HG02759 (cell line): Measurements from ENCODE around the gene KXD1.
A peak's percentile ranks its signal among the peaks of the same experiment; 100 is the strongest.
"Not testable (repeated sequence)": the region's sequence is repeated elsewhere in the genome, so short reads cannot be mapped to it uniquely, and the experiment has no call there.

Experiments
- ATAC-seq: cut with Tn5 transposase; IDR thresholded peaks from one replicate; pipeline ENCODE4 v1.9.1; 2021; ENCODE audit warnings: mild to moderate bottlenecking, moderate library complexity; ENCODE audit not compliant: unreplicated experiment

KXD1 gene, protein sequence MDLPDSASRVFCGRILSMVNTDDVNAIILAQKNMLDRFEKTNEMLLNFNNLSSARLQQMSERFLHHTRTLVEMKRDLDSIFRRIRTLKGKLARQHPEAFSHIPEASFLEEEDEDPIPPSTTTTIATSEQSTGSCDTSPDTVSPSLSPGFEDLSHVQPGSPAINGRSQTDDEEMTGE

DNA sequence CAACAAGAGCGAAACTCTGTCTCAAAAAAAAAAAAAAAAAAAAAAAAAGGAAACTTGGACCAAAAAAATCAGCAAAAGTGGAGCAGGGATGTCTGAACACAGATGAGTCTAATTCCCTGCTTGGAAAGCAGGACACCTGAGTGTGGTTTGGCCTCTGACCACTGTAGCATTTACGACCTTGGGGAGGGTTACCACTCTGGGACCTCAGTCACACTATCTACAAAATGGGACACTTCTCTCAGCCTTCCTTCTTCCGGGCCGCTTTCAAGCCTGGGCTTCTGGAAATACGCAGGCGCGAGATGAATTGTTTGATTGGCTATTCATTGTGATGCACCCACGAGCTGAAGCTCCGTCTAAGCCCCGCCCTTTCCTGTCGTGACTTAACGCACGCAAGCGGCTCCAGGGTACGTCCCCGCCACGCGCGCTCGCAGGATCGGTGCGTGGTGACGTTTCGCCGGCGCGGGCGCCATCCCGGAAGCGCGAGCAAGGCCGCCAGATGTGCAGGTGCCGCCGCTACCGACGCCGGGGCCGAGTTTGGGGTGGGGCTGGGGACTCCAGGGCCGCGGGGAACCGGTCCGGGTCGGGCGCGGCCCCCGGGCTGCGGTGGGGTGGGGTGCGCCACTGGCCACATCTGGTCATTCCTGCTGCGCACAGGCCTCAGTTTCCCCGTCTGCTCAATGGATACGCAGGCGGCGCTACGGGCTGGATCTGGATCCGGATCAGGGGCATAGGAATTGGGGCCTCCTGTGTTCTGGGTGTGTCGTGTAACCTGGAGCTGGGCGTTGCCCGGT, at the start of gene KXD1:
Gene KXD1, plus strand, starts transcription at position 460 of the 791 bp plus-strand sequence. CDS start 4,187 bp downstream, outside the sequence.
- ATAC-seq, result peak; percentile 96

DNA sequence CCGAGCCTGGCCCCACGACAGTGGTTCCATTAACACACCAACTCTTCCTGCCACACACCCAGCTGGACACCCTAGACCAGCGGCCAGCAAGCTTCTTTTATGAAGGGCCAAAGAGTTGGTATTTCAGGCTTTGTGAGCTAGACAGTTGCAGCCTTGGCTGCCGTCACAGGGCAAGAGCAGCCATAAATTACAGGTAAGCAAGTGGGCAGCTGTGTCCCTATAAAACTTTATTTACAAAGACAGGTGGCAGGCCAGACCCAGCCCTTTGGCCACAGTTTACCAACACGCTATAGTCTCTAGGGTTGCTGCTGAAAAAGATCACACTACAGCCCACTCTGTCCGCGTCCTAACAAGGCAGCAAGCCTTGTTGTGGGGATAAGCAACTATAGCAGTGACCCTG, 49.1 kb upstream of the KXD1 start:
- ATAC-seq, result no peak

DNA sequence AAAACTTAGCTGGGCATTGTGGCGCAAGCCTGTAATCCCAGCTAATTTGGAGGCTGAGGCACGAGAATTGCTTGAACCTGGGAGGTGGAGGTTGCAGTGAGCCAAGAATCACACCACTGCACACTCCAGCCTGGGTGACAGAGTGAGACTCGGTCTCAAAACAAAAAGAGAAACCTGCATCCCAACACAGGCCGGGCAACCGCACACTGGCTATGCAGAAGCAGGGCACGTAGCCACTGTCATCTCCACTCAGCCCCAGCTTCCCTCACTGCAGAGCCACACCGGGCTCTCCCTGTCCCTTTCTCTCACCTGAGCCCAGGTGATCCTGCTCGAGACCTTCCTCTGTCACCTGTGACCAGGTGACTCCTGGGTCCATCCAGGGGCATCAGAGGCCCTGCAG, 47.5 kb upstream of the KXD1 start:
- ATAC-seq, result no peak

DNA sequence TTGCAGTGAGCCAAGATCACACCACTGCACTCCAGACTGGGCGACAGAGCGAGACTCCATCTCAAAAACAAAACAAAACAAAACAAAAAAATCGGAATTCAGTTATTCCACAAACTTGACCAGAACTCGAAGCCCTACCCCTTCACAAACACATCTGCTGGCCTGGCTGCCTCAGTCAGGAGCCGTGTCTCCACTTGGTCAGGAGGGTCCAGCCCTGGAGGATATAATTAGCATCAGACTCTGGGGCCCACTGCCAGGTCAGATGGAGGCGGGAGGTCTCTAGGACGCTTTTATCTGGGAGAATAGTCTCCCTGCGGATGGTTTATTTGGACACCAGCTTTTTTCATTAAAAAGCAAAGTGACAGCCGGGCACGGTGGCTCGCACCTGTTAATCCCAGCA, 43.8 kb upstream of the KXD1 start:
- no peak for ATAC-seq

DNA sequence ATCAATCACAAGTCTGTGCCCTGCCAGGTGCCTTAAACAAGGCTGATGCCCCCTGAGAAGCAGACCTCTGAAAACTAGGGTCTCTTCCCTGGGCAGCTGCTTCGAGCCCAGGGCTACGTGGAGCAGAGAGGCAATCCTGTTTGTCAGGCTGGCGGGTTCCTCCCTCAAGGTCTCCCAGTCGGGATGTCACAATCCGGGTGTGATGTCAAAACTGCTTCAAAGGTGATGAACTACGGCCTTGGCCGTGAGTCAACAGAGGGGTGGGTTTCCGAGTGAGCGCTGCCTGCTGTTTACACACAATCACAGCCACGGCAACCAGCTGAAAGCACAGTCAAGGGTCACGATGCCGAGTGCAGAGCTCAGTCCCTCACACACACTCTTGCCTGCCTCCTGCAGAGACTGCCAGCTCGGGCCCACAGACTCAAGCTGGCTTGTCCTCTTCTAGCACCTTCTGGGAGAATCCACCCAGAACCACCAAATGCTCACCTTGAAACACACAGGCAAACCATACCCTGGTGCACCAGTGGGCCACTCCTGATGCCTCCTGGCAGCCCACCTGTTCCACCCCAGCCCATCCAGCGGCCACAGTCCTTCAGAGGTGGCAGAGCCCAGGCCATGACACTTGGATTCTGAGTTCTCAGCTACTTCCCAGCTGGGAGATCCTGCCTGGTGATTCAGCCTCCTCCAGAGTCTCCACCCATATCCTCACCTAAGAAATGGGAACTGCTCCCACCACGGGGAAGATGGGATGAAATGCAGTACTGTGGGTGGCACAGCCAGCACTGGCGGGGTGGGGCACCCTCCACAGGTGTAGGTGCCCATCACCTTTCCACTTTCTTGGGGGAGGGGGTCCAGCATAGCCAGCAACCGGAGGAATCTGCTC, 42.6 kb upstream of the KXD1 start:
- no peak for ATAC-seq

DNA sequence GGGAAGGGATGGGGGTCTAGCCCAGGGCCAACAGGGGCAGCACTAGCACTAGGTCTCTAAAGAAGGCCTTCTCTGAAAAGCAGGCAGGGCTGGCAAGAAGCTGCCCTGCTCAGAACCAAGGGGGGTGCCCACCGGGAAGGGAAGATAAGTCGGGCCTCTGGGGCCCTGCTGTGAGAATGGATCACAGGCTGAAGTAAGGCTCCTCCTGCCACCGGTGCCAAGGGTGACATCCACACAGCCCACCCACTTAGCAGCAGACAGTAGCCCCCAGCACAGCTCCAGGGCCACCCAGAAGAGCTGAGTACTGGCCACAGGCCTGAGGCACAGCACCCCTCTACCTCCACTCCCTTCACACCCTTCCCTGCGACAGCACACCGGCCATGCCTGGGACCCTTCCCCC, 41.7 kb upstream of the KXD1 start:
- ATAC-seq, result no peak

DNA sequence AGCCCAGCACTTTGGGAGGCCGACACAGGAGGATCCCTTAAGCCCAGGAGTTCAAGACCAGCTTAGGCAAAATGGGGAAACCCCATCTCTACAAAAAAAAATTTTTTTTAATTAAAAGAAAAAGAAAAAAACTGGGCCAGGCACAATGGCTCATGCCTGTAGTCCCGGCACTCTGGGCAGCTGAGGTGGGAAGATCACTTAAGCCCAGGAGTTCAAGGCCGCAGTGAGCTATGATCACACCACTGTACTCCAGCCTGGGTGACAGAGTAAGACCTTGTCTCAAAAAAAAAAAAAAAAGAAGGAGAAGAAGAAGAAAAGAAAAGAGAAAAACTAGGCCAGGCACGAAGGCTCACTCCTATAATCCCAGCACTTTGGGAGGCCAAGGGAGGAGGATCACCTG, 40.1 kb upstream of the KXD1 start:
- ATAC-seq, result no peak

DNA sequence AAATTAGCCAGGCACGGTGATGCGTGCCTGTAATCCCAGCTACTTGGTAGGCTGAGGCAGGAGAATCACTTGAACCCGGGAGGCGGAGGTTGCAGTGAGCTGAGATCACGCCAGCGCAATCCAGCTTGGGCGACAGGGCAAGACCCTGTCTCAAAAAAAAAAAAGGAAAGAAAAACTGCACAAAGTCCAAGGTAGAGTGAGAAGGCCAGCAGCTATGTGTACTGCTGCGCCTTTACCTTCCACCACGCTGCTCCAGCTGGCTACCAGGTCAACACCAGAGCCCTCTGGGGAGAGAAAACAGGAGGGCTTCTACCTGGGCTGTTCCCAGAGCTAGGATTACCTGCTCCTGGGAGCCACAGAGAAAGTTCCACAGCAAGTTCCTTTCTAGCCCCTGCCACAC, 39.0 kb upstream of the KXD1 start:
- ATAC-seq, result no peak

DNA sequence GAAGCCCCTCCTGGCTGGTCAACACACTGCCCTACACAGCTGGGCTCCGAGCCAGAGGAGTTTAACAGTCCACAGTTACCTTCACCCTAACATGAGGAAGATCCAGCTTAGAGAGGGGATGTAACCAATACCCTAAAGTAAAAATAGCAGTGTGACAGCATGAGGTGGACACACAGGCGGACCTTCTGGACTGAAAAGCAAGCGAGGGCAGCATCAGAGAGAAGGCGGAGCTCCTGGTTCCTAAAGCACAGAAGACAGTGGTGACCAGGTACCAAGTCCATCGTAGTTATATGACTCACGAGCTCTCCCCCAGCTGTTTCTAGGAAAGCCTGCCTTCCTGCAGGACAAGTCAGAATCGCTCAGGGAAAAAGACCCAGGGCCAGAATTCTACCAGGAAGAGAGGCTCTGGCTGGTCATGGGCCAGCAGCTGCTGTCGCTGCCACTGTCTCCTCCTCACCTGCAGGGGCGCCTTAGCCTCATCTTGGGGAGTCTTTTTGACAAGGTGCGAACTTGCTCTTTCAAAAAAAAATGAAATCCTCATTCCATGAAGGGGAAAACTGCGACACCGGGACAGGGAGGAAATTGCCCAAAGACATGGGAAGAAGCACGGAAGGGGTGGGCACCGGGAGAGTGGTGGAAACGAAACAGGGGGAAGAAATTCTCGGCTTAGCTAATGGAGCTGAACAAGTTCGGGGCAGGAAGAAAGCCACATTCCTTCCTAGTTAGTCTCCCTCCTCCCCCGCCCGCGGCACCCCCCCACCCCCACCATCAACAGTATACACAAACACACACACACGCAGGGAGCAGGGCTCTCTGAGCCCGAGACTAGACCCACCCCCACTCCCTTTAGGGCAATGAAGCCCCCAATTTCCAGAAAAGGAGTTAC, 37.5 kb upstream of the KXD1 start:
- no peak for ATAC-seq

DNA sequence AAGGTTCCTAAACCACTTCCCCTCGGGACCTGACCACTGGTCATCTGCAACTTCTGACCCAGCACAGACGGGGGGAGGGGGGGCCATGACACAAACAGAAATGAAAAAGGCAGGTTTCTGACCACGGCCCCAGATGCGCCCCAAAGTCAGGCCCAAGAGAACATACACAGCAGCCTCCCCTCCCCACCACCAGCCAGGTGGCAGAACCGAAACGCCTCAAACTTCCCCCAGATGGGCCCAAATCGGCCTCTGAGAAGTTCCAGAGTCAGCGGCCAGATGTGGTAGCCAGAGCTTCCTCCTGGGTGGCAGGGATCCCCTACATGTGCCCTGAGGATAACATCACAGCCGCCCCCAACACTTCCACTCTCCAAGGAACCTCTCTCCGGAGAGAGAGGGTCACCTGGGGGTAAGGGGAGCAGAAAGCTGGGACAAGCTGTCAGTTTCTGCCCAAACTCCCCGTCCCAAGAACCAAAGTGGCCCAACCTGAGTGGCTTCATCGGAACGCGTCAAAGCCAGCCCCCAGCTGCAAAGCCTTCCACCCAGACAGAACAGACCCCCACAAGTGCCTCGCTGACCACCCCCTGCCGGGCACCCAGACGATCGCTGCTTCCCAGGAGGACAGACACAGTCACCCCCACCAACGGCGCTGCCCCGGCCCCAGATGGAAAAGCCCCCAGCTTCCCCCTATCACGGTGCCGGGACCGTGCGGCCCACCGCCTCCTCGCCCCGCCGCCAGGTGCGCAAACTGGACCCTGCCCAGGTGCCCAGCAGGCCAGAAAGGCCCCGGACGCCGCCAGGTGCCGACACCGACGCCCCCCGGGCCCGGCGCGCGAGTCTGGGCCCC, 36.6 kb upstream of the KXD1 start:
- no peak for ATAC-seq

DNA sequence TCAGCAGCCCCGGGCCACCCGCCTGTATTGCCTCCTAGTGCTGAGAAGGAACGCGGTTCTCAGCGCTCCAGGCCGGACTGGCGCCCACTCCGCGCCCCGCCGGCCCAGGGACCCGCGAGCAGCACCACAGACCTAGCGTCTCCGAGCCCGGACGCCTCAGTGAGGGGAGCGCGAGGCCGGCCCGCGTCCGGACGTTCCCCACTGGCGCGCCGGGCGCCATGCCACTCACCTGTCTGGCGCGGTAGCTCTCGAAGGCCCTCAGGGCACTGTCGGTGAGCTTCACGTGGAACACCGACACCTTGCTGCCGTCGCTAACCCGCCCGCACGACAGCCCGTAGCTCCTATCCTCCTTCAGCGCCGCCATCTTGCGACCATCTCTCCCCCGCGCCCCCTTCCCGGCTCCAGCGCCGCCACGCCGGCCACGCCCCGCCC, 36.0 kb upstream of the KXD1 start, which contains the start of gene ELL:
Gene ELL, minus strand, starts transcription at position 379 of the 432 bp plus-strand sequence. Its CDS starts 15 bp downstream, at position 364.
- peak; percentile 3 for ATAC-seq

DNA sequence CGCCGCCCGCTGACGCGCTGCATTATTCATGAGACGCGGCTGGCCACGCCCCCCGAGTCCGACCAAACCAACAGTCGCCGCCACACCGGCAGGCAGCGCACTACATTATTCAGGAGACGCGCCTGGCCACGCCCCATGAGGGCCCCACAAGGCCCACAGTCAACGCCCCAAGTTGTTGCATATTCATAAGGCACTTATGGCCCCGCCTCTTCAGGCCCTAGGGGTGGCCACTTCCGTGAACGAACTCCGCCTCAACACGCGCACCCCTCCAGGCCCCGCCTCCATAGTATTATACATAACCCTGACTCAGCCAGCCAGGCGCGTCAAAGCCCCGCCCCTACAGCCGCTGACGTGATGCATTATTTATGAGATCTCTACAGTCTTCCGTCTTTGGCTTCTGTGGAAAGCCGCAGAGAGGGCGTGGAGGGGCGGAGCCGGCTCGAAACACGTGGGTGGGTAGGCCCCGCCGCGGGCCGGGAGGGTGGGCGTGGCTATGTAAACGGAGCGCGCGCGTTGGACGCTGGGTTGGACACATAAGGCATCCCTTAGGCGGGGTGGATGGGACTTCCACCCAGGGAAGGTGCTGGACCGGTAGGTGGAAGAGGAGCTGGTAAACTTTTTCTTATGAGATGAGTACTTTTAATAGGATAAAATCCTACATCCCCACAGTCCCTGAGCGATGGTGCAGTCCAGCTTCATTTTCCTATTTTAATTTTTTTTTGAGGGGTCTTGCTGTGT, 35.4 kb upstream of the KXD1 start:
- ATAC-seq, result peak; percentile 84

DNA sequence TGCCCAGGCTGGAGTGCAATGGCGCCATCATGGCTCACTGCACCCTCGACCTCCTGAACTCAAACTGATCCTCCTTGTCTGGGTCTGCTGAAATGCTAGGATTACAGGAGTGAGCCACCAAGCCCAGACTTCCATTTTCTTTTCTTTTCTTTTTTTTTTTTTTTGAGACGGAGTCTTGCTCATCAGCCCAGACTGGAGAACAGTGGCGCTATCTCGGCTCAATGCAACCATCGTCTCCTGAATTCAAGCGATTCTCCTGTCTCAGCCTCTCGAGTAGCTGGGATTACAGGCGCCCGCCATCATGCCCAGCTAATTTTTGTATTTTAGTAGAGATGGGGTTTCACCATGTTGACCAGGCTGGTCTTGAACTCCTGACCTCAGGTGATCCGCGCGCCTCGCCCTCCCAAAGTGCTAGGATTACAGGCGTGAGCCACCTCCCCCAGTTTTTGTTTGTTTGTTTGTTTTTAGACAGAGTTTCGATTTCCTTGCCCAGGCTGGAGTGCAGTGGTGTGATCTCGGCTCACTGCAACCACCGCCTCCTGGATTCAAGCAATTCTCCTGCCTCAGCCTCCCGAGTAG, 34.7 kb upstream of the KXD1 start:
- not testable (repeated sequence) for ATAC-seq

DNA sequence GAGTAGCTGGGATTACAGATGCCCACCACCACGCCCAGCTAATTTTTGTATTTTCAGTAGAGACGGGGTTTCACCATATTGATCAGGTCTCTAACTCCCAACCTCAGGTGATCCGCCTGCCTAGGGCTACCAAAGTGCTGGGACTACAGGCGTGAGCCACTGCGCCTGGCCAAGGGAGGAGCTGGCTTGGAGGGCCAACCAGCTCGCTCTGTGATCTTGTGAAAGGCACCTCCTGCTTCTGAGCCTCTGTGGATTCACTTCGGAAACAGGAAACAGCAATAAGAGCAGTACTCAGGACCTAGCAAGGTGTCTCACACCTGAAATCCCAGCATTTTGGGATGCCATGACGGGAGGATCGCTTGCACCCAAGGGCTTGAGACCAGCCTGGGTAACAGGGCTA, 33.8 kb upstream of the KXD1 start:
- ATAC-seq, result no peak

DNA sequence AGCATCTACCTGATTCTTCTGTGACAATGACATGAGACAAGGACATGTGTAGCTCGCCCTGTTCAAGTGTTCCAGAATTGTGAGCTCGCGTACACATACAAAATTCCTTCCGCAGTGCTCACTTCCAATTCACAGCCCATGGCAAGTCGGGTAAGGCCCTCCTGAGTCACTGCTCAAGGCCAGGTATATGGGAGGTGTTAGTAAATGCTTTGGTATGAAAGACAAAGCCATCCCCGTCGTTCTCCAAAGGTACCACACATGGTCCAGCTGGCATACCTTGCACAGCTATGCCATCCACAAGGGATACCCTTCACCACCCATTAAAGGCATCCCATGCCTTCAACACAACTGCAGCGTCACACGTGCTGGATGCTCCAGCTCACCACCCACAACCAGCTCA, 31.4 kb upstream of the KXD1 start:
- ATAC-seq, result no peak

DNA sequence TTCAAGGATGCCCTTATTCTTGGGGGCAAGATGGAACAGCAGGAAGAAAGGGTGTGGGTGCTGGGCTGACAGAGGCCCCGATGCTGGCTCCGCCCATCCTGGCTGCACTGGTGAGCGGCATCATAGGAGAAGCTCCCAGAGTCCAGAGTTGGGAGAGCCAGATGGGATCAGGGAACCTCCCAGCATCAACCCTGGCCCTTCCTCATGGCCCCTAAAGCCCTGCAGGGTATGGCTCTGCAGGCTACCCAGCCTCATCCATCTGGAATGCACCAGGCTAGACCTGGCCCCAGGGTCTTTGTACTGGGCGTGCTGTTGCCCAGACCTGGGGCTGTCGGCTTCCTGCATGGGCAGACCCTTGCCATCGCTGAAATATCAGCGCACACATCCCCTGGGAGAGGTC, 27.9 kb upstream of the KXD1 start:
- no peak for ATAC-seq

DNA sequence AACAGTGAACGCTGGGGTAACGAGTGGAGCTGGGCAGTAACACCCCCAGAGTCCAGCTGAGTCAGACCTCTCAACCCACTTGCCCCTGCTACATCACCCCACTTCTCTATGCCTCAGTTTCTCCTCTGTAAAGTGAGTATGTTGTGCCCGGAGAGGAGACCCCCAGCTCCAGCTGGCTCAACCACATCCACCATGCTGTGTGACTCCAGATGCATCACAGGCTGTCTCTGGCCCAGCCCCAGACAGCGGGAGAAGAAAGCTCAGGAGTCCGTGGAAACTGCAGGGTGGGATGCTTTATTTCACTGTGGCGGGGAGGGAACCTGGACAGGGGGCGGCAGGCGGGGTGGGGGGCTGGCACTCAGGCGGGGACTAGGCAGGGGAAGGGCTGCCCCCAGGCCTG, 26.2 kb upstream of the KXD1 start:
- ATAC-seq, result no peak

DNA sequence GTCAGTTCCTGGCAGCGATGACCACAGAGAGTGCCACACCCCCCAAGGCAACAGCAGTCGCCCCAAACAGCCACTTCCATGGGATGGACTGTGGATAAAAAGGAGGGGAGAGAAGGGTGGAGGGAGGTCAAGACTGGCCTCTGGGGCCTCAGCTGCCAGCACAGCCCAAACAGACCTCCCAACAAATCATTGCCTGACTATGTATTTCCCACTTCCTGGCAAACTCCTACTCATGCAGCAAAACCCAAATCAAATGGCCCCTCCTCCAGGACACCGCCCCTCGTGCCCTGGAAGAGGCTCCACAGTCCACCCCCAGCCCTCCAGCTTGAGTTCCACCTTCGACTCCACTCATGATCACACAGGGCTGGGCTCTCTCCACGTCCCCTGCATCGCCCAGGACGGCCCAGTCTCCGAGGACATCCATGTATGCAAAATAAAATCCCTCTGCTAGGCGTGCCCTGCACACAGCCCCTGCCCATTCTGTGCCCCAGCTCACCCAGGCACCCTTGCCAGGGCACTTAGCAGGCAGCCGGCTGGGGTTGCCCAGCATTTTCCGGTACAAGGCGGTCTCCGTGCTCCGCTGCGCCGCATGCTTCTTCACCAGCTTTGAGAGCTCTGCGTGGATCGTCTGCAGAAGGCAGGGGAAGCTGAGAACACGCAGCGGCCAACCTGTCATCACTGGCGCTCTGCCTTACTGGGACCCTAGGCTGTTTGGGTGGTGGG, 25.3 kb upstream of the KXD1 start:
- ATAC-seq, result no peak
